GM18511 (cell line): ENCODE measurements around the gene DUSP1.

Experiments used
- ATAC-seq: cut with Tn5 transposase; IDR thresholded peaks from one replicate; pipeline ENCODE4 v1.9.1; 2021; ENCODE audit warnings: mild to moderate bottlenecking, moderate library complexity; ENCODE audit not compliant: unreplicated experiment

DUSP1 gene

GRCh38 chr5:172745838-172746237, 25.2 kb downstream of the DUSP1 start:
- ATAC-seq, result no peak

- ATAC-seq, result no peak
Measured at GRCh38 chr5:172745406-172745805, 25.6 kb downstream of the DUSP1 start.

GRCh38 chr5:172744123-172745104, 26.6 kb downstream of the DUSP1 start:
- no peak for ATAC-seq

GRCh38 chr5:172743112-172743959, 27.7 kb downstream of the DUSP1 start:
- ATAC-seq, result no peak

GRCh38 chr5:172741206-172741582, 29.8 kb downstream of the DUSP1 start:
- no peak for ATAC-seq

- ATAC-seq, result no peak
Measured at GRCh38 chr5:172740428-172741205, 30.4 kb downstream of the DUSP1 start.

GRCh38 chr5:172739375-172739774, 31.6 kb downstream of the DUSP1 start:
- no peak for ATAC-seq

- no peak for ATAC-seq
Measured at GRCh38 chr5:172736508-172737135, 34.4 kb downstream of the DUSP1 start.

GRCh38 chr5:172735141-172735831, 35.7 kb downstream of the DUSP1 start:
- ATAC-seq, result no peak

- ATAC-seq, result no peak
Measured at GRCh38 chr5:172733974-172734346, 37.0 kb downstream of the DUSP1 start.

- ATAC-seq, result no peak
Measured at GRCh38 chr5:172733131-172733973, 37.6 kb downstream of the DUSP1 start.

- no peak for ATAC-seq
Measured at GRCh38 chr5:172732201-172732865, 38.7 kb downstream of the DUSP1 start.

GRCh38 chr5:172731680-172732074, 39.3 kb downstream of the DUSP1 start:
- ATAC-seq, result no peak

- ATAC-seq, result no peak
Measured at GRCh38 chr5:172730981-172731679, 39.9 kb downstream of the DUSP1 start.

- ATAC-seq, result no peak
Measured at GRCh38 chr5:172730222-172730621, 40.8 kb downstream of the DUSP1 start.

- ATAC-seq, result no peak
Measured at GRCh38 chr5:172729588-172729987, 41.4 kb downstream of the DUSP1 start.

GRCh38 chr5:172728481-172729241, 42.3 kb downstream of the DUSP1 start:
- no peak for ATAC-seq
